ENCODE results near the gene CRB1.

DNA sequence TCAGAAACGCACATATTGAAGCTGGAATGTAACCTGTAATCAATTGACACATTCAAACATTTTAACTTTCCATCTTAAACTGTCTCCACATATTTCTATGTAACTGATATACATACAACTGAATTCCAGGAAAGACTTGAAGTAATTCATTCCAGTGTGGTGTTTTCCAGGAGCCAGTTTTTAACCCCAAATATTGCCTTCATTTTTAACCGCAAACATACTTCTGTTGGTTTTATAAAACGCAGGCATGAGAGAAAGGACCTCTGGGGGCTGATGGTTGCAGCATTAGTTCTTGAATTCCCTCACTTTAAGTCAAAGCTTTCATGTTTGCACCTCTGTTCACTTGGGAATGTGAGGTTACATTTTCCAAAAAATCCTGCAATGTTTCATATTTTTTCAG, 204.1 kb downstream of the CRB1 start:
- TF ChIP-seq, protein P1, sequence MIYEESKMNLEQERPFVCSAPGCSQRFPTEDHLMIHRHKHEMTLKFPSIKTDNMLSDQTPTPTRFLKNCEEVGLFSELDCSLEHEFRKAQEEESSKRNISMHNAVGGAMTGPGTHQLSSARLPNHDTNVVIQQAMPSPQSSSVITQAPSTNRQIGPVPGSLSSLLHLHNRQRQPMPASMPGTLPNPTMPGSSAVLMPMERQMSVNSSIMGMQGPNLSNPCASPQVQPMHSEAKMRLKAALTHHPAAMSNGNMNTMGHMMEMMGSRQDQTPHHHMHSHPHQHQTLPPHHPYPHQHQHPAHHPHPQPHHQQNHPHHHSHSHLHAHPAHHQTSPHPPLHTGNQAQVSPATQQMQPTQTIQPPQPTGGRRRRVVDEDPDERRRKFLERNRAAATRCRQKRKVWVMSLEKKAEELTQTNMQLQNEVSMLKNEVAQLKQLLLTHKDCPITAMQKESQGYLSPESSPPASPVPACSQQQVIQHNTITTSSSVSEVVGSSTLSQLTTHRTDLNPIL (CRISPR knock-in tag; IDR thresholded peaks at IDR 0.05; ENCODE audit: low read depth) = no peak
- no peak for TF ChIP-seq ZNF8 (CRISPR knock-in tag; IDR thresholded peaks at IDR 0.05)
- TF ChIP-seq, protein P2, sequence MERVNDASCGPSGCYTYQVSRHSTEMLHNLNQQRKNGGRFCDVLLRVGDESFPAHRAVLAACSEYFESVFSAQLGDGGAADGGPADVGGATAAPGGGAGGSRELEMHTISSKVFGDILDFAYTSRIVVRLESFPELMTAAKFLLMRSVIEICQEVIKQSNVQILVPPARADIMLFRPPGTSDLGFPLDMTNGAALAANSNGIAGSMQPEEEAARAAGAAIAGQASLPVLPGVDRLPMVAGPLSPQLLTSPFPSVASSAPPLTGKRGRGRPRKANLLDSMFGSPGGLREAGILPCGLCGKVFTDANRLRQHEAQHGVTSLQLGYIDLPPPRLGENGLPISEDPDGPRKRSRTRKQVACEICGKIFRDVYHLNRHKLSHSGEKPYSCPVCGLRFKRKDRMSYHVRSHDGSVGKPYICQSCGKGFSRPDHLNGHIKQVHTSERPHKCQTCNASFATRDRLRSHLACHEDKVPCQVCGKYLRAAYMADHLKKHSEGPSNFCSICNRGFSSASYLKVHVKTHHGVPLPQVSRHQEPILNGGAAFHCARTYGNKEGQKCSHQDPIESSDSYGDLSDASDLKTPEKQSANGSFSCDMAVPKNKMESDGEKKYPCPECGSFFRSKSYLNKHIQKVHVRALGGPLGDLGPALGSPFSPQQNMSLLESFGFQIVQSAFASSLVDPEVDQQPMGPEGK (CRISPR knock-in tag; IDR thresholded peaks at IDR 0.05; ENCODE audit: borderline replicate concordance) = no peak

All from SK-N-SH treated with all-trans-retinoic acid at 6 μM for 48 hours (cell line).